GM12878 (cell line): ENCODE data around the gene FANCM. TPM values are rescaled to one million over a fixed set of nuclear protein-coding genes. Genes with fewer than 3 reads are reported as not detected.
A peak's percentile ranks its signal among the peaks of the same experiment; 100 is the strongest.

Experiments used
- ATAC-seq: fragments of 200-7000 bp; cut with Tn5 transposase; 3 replicates; pipeline ENCODE4 v1.9.1; 2020; ENCODE audit warnings: mild to moderate bottlenecking, moderate library complexity
- BruUV-seq: library from RNA; stranded (reverse); fragments of 400-500 nt; replicated peaks from 2 replicates; lab custom pipeline; 2021; lab: Mats Ljungman, UMichigan
- CTCF ChIA-PET: fragments of 300-600 bp; sonication (Branson Sonifier 250); formaldehyde crosslinking; extraction: SDS; loops from one replicate; lab custom pipeline; 2021; ENCODE audit warnings: inconsistent platforms; lab: Yijun Ruan, JAX
- POLR2A ChIA-PET: fragments of 350-600 bp; formaldehyde crosslinking; extraction: SDS; loops from one replicate; lab custom pipeline; 2021; ENCODE audit warnings: inconsistent platforms; lab: Charles Lee
- RAD21 ChIA-PET: fragments of 300-600 bp; sonication (Branson Sonifier 250); formaldehyde crosslinking; loops from one replicate; lab custom pipeline; 2023; ENCODE audit warnings: antibody characterized with exemption; ENCODE audit not compliant: unreplicated experiment; lab: Charles Lee
- SMC1A ChIA-PET: fragments of 300-600 bp; sonication (Branson Sonifier 250); formaldehyde crosslinking; loops from one replicate; lab custom pipeline; 2023; ENCODE audit not compliant: unreplicated experiment, uncharacterized antibody; lab: Charles Lee
- DNase-seq: peaks from one replicate; pipeline ENCODE4 v3.0.0-alpha.2; 2011; ENCODE audit warnings: low read depth, low spot score
- FAIRE-seq: peaks from 3 replicates; lab custom pipeline; 2011; peaks lifted over from hg19 to GRCh38; lab: Jason Lieb, UNC
- H2AFZ ChIP-seq: 2 replicates; pipeline ENCODE4 v1.6.0; 2011; ENCODE audit warnings: low read depth, low read length, control low read depth; ENCODE audit not compliant: control insufficient read depth
- H3K27ac ChIP-seq: 2 replicates; pipeline ENCODE4 v1.5.1; 2011; ENCODE audit warnings: control low read depth; ENCODE audit not compliant: control insufficient read depth, insufficient read depth
- H3K27me3 ChIP-seq, 2 experiments: replicated peaks in 1 of 2; 2 replicates each; pipeline versions ENCODE4 v1.6.0 to v1.6.1; 2011; ENCODE audit warnings: low read length in 1 of 2; ENCODE audit not compliant: control insufficient read depth in 2 of 2, insufficient read depth in 2 of 2
- H3K36me3 ChIP-seq, 2 experiments: 2 replicates each; pipeline ENCODE4 v1.5.1; 2011; ENCODE audit warnings: low read length in 1 of 2; ENCODE audit not compliant: control insufficient read depth in 2 of 2, insufficient read depth in 2 of 2
- H3K4me1 ChIP-seq: 2 replicates; pipeline ENCODE4 v1.6.1; 2011; ENCODE audit warnings: mild to moderate bottlenecking, low read length, moderate library complexity, mixed read lengths; ENCODE audit not compliant: control insufficient read depth, insufficient read depth
- H3K4me2 ChIP-seq: 2 replicates; pipeline ENCODE4 v1.6.0; 2011; ENCODE audit warnings: control low read depth; ENCODE audit not compliant: control insufficient read depth, insufficient read depth
- H3K4me3 ChIP-seq: fragments of 200-600 bp; sonication (generic); 2 replicates; pipeline ENCODE4 v1.5.1; 2016
- H3K79me2 ChIP-seq: 2 replicates; pipeline ENCODE4 v1.6.0; 2011; ENCODE audit warnings: low read length; ENCODE audit not compliant: control insufficient read depth, insufficient read depth
- H3K9ac ChIP-seq: 2 replicates; pipeline ENCODE4 v1.8.0; 2011; ENCODE audit warnings: low read length, control low read depth, mixed read lengths; ENCODE audit not compliant: control insufficient read depth, insufficient read depth
- H3K9me3 ChIP-seq: replicated peaks from 3 replicates; pipeline ENCODE4 v1.5.1; 2011; ENCODE audit warnings: mild to moderate bottlenecking, low read length; ENCODE audit not compliant: control insufficient read depth, insufficient read depth
- H4K20me1 ChIP-seq: 2 replicates; pipeline ENCODE4 v1.6.0; 2011; ENCODE audit not compliant: control insufficient read depth, insufficient read depth
- CEBPB ChIP-seq, 2 experiments: fragments of 150-350 bp in 1 of 2; IDR thresholded peaks; 2 replicates each; pipeline ENCODE4 v1.6.1; 2012 to 2014; ENCODE audit warnings: low read depth in 2 of 2, low read length in 2 of 2, borderline replicate concordance in 1 of 2, inconsistent platforms in 1 of 2
- CHD4 ChIP-seq: fragments of 200-600 bp; sonication (generic); IDR thresholded peaks from 2 replicates; pipeline ENCODE4 v1.6.1; 2016; ENCODE audit warnings: mild to moderate bottlenecking
- ESRRA ChIP-seq: IDR thresholded peaks from 2 replicates; pipeline ENCODE4 v1.6.1; 2012; ENCODE audit warnings: mild to moderate bottlenecking, low read length, improper control_type of control experiment
- NBN ChIP-seq: fragments of 450-650 bp; IDR thresholded peaks from 2 replicates; pipeline ENCODE4 v1.6.1; 2016
- PAX5 ChIP-seq: IDR thresholded peaks from 2 replicates; pipeline ENCODE4 v1.6.1; 2011; ENCODE audit warnings: low read depth, low read length, borderline replicate concordance
- PAX8 ChIP-seq: fragments of 450-650 bp; IDR thresholded peaks from 2 replicates; pipeline ENCODE4 v1.6.1; 2017; ENCODE audit warnings: mild to moderate bottlenecking, moderate library complexity
- PML ChIP-seq: IDR thresholded peaks from 2 replicates; pipeline ENCODE4 v1.6.1; 2012; ENCODE audit warnings: low read length, inconsistent platforms
- RBBP5 ChIP-seq: fragments of 200-600 bp; sonication (generic); conservative IDR thresholded peaks from 2 replicates; pipeline ENCODE4 v1.6.1; 2016
- SMARCA5 ChIP-seq: fragments of 450-650 bp; IDR thresholded peaks from 2 replicates; pipeline ENCODE4 v1.6.1; 2017; ENCODE audit warnings: mild to moderate bottlenecking
- STAT3 ChIP-seq: IDR thresholded peaks from 2 replicates; pipeline ENCODE4 v1.6.1; 2011; ENCODE audit warnings: low read depth, low read length, improper control_type of control experiment
- YY1 ChIP-seq: IDR thresholded peaks from 2 replicates; pipeline ENCODE4 v1.6.1; 2011; ENCODE audit warnings: low read depth, mild to moderate bottlenecking, low read length
- ZBTB40 ChIP-seq: fragments of 450-650 bp; IDR thresholded peaks from 2 replicates; pipeline ENCODE4 v1.6.1; 2016; ENCODE audit warnings: mild to moderate bottlenecking, moderate library complexity, borderline replicate concordance
- ZNF217 ChIP-seq: fragments of 450-650 bp; IDR thresholded peaks from 2 replicates; pipeline ENCODE4 v1.6.1; 2017; ENCODE audit warnings: antibody characterized with exemption, mild to moderate bottlenecking
- WGBS: methylation state at CpG from one replicate; pipeline ENCODE4 v1.1.6; 2016; ENCODE audit warnings: low lambda C conversion rate; ENCODE audit not compliant: insufficient replicate concordance, insufficient coverage; ENCODE audit errors: missing lambda C conversion rate; 5-methylcytosine and 5-hydroxymethylcytosine counted together
- in situ Hi-C: fragments of 300-500 bp; cut with MboI; formaldehyde crosslinking; loops from 9 replicates; pipeline ENCODE4 v1.14.3; 2018; ENCODE audit warnings: mixed read lengths
- intact Hi-C: fragments of 100-400 bp; cut with micrococcal nuclease; formaldehyde crosslinking; loops from one replicate; pipeline ENCODE4 v1.14.2; 2022; ENCODE audit not compliant: unreplicated experiment
- polyA plus RNA-seq, 11 experiments: library from polyadenylated mRNA; depleted of rRNA in 4 of 11; unstranded in 6 of 11; stranded (reverse) in 5 of 11; fragments of >200 nt; fragmentation: Nextera tagmentation in 4 of 11; fragmentation: Illumina TruSeq in 1 of 11; extraction: Ambion mirVana in 4 of 11; extraction: Trizol in 1 of 11; gene quantifications; 1 replicate in 1 of 11; 2 replicates in 10 of 11; pipeline versions ENCODE4 v1.2.1 to v1.2.3, GENCODE V29; 2011 to 2016; ENCODE audit warnings: inconsistent platforms in 2 of 11, missing spikeins in 2 of 11, low read depth in 1 of 11
- total RNA-seq, 4 experiments: library from RNA; depleted of rRNA in 3 of 4; stranded (reverse); fragments of >200 nt in 3 of 4; fragmentation: Illumina TruSeq in 1 of 4; extraction: Trizol in 1 of 4; gene quantifications; 2 replicates each; pipeline versions ENCODE4 v1.2.1 to v1.2.3, GENCODE V29; 2013 to 2021

The FANCM gene
- total and polyA plus RNA-seq, 10 of the 15 experiments (the other 5 are each of a cell fraction or from before 2014, with no cell fraction given), result 6.4 to 17.6 (median 10.6) TPM

- POLR2A ChIA-PET, result interaction anchor here (0.9 kb wide), 1 partner anchor 161 kb away, joined by 7 read pairs; no protein-coding TSS in a partner anchor
- 100% methylated on average over 1 of the region's 1 CpG for WGBS
These were observed 111.7 kb downstream of the FANCM start for GRCh38 chr14:45247427-45247826.

GRCh38 chr14:45249856-45250575 lies 114.3 kb downstream of the FANCM start:
- in situ Hi-C loops (loop anchor here (5.0 kb wide), 1 partner anchor 288 kb away; the partner anchor contains the start of genes KLHL28 and TOGARAM1), intact Hi-C loops (loop anchor here (5.0 kb wide), 1 partner anchor 353 kb away; a partner anchor contains a TSS)
- no peak for DNase-seq
- ATAC-seq, result peak; percentile 7; the same call in 2 of the 3 replicates
- peaks cover 10% of the 10 kb centered on the region for H3K4me1 ChIP-seq
- H4K20me1 ChIP-seq, result no peaks in the 10 kb centered on the region
- RAD21 ChIA-PET, result interaction anchor here (1.7 kb wide), 1 partner anchor 114 kb away, joined by 8 read pairs; the partner anchor contains the start of gene FANCM
- no peaks in the 10 kb centered on the region for H3K27me3 ChIP-seq
- peak overlapping the region; percentile 70 for H3K4me3 ChIP-seq
- peak overlapping the region; percentile 51 for H3K9ac ChIP-seq
- FAIRE-seq, result peak; percentile 62
- WGBS, result 1% methylated on average over 5 of the region's 5 CpGs
- peak overlapping the region; percentile 89 for H3K4me2 ChIP-seq
- no TSS peak for BruUV-seq
- H3K79me2 ChIP-seq, result peaks cover 82% of the 10 kb centered on the region
- peak overlapping the region; percentile 33; the same call in 1 of the 2 replicates for H2AFZ ChIP-seq
- H3K27ac ChIP-seq, result peak overlapping the region; percentile 71
- no peaks in the 10 kb centered on the region for H3K36me3 ChIP-seq
- CTCF ChIA-PET, result interaction anchor here (0.9 to 1.5 kb wide), 2 partner anchors 18 to 287 kb away, joined by 3 to 4 read pairs; no protein-coding TSS in a partner anchor
- SMC1A ChIA-PET, result interaction anchor here (0.8 to 1.4 kb wide), 3 partner anchors 20 to 353 kb away, joined by 3 to 4 read pairs (median 3); a partner anchor contains a TSS
- no peaks in the 10 kb centered on the region for H3K9me3 ChIP-seq
- POLR2A ChIA-PET, result interaction anchor here (0.7 to 1.5 kb wide), 2 partner anchors 9 to 26 kb away, joined by 3 to 7 read pairs; no protein-coding TSS in a partner anchor
- TF ChIP-seq PML, result 0 out of 2 replicates have a peak, but pooled peaks have one; percentile 43
- TF ChIP-seq ZBTB40, result no peak

More at GRCh38 chr14:45247427-45247826, 111.7 kb downstream of the FANCM start:
- CTCF ChIA-PET, result interaction anchor here (1.3 kb wide), 1 partner anchor 24 kb away, joined by 6 read pairs; no protein-coding TSS in a partner anchor
- intact Hi-C loops (no loop called here), in situ Hi-C loops (loop anchor here (5.0 kb wide), 1 partner anchor 285 kb away; the partner anchor contains the start of genes KLHL28 and TOGARAM1)
- peak overlapping the region; percentile 48; the same call in 1 of the 2 replicates for H3K27ac ChIP-seq
- peak overlapping the region; percentile 13 for H3K4me3 ChIP-seq
- ATAC-seq, result no peak
- peaks cover 10% of the 10 kb centered on the region for H3K4me1 ChIP-seq
- SMC1A ChIA-PET, result interaction anchor here (1.8 to 2.4 kb wide), 2 partner anchors 21 to 23 kb away, joined by 7 to 9 read pairs; no protein-coding TSS in a partner anchor
- H4K20me1 ChIP-seq, result no peaks in the 10 kb centered on the region
- no peak for FAIRE-seq
- H3K27me3 ChIP-seq, result no peaks in the 10 kb centered on the region
- peaks cover 99% of the 10 kb centered on the region for H3K79me2 ChIP-seq
- H3K4me2 ChIP-seq, result peak overlapping the region; percentile 84
- RAD21 ChIA-PET, result no interaction called here
- BruUV-seq, result no TSS peak
- no peak for TF ChIP-seq PAX8
- no peak for TF ChIP-seq CHD4
- TF ChIP-seq PAX5, result no peak
- no peak for TF ChIP-seq SMARCA5
- TF ChIP-seq ZNF217, result no peak
- no peak for TF ChIP-seq NBN
- TF ChIP-seq CEBPB (IDR thresholded peaks at IDR 0.05; ENCODE audit: borderline replicate concordance in 1 of 2, low read depth in 2 of 2, low read length in 2 of 2), result no peak
- no peak for TF ChIP-seq RBBP5
- TF ChIP-seq YY1, result no peak
- no peak for TF ChIP-seq STAT3
- TF ChIP-seq ESRRA, result no peak
- H3K36me3 ChIP-seq, result no peaks in the 10 kb centered on the region; a peak in 1 of 4 replicates
- H3K9me3 ChIP-seq, result no peaks in the 10 kb centered on the region
- no peak for DNase-seq
- no peak overlapping the region for H2AFZ ChIP-seq
- H3K9ac ChIP-seq, result no peak overlapping the region
